Mesenchymal stem cell (in vitro differentiated cells and primary cell): ENCODE results near the gene NANOS3.

ENCODE experiments used
- DNase-seq: peaks from one replicate; pipeline ENCODE4 v3.0.0-alpha.2; 2013
- H2AFZ ChIP-seq: one replicate; pipeline ENCODE4 v1.6.1; 2013; ENCODE audit warnings: low read depth, mild to moderate bottlenecking, control low read depth, inconsistent platforms, low read length, moderate library complexity
- H2AK5ac ChIP-seq: 2 replicates; pipeline ENCODE4 v1.6.1; 2013; ENCODE audit warnings: low read length, moderate library complexity, mild to moderate bottlenecking, inconsistent platforms; ENCODE audit not compliant: severe bottlenecking
- H2BK120ac ChIP-seq: one replicate; pipeline ENCODE4 v1.6.1; 2013; ENCODE audit warnings: low read depth, mild to moderate bottlenecking, inconsistent platforms, low read length, moderate library complexity
- H2BK12ac ChIP-seq, 2 experiments: one replicate each; pipeline ENCODE4 v1.6.1; 2013; ENCODE audit warnings: inconsistent platforms in 2 of 2, low read length in 2 of 2, mild to moderate bottlenecking in 2 of 2, moderate library complexity in 2 of 2, control low read depth in 1 of 2
- H2BK15ac ChIP-seq: one replicate; pipeline ENCODE4 v1.6.1; 2013; ENCODE audit warnings: mild to moderate bottlenecking, low read depth, inconsistent platforms; ENCODE audit not compliant: poor library complexity, severe bottlenecking
- H2BK5ac ChIP-seq: 2 replicates; pipeline ENCODE4 v1.6.1; 2013; ENCODE audit warnings: low read depth, mild to moderate bottlenecking, low read length, control low read depth, inconsistent platforms; ENCODE audit not compliant: poor library complexity, severe bottlenecking
- H3K14ac ChIP-seq, 2 experiments: one replicate each; pipeline ENCODE4 v1.6.1; 2013; ENCODE audit warnings: inconsistent platforms in 2 of 2, low read length in 2 of 2, control low read depth in 1 of 2, mild to moderate bottlenecking in 1 of 2, moderate library complexity in 1 of 2
- H3K18ac ChIP-seq, 2 experiments: one replicate each; pipeline ENCODE4 v1.6.1; 2013; ENCODE audit warnings: inconsistent platforms in 2 of 2, low read length in 2 of 2, control low read depth in 1 of 2, low read depth in 1 of 2, mild to moderate bottlenecking in 1 of 2
- H3K23ac ChIP-seq, 2 experiments: one replicate each; pipeline ENCODE4 v1.6.1; 2013; ENCODE audit warnings: inconsistent platforms in 2 of 2, low read length in 2 of 2, mild to moderate bottlenecking in 2 of 2, moderate library complexity in 2 of 2, control low read depth in 1 of 2
- H3K27ac ChIP-seq: 2 replicates; pipeline ENCODE4 v1.5.1; 2013; ENCODE audit warnings: mild to moderate bottlenecking, moderate library complexity, low read length, control low read depth, inconsistent platforms; ENCODE audit not compliant: poor library complexity, severe bottlenecking
- H3K27me3 ChIP-seq, 2 experiments: 2 replicates each; pipeline versions ENCODE4 v1.6.1 to v1.7.0; 2013; ENCODE audit warnings: low read length in 2 of 2, mild to moderate bottlenecking in 2 of 2, moderate library complexity in 2 of 2, control low read depth in 1 of 2, inconsistent platforms in 1 of 2; ENCODE audit not compliant: control insufficient read depth in 1 of 2, insufficient read depth in 1 of 2
- H3K36me3 ChIP-seq, 2 experiments: 2 replicates each; pipeline versions ENCODE4 v1.6.1 to v1.7.0; 2013; ENCODE audit warnings: low read length in 2 of 2, control low read depth in 1 of 2, inconsistent platforms in 1 of 2, low read depth in 1 of 2, mild to moderate bottlenecking in 1 of 2; ENCODE audit not compliant: insufficient read depth in 2 of 2, control insufficient read depth in 1 of 2
- H3K4ac ChIP-seq, 2 experiments: one replicate each; pipeline ENCODE4 v1.6.1; 2013; ENCODE audit warnings: inconsistent platforms in 2 of 2, low read length in 2 of 2, mild to moderate bottlenecking in 2 of 2, moderate library complexity in 2 of 2, control low read depth in 1 of 2, low read depth in 1 of 2
- H3K4me1 ChIP-seq: 2 replicates; pipeline ENCODE4 v1.6.1; 2013; ENCODE audit warnings: low read depth, low read length, control low read depth; ENCODE audit not compliant: control insufficient read depth, insufficient read depth
- H3K4me2 ChIP-seq: 2 replicates; pipeline ENCODE4 v1.6.1; 2013; ENCODE audit warnings: low read length, mild to moderate bottlenecking, inconsistent platforms; ENCODE audit not compliant: poor library complexity, severe bottlenecking
- H3K4me3 ChIP-seq, 2 experiments: 2 replicates each; pipeline versions ENCODE4 v1.5.1 to v1.7.0; 2013; ENCODE audit warnings: low read length in 2 of 2, mild to moderate bottlenecking in 2 of 2, control low read depth in 1 of 2, low read depth in 1 of 2; ENCODE audit not compliant: insufficient read depth in 1 of 2
- H3K79me1 ChIP-seq: replicated peaks from 2 replicates; pipeline ENCODE4 v1.6.1; 2013; ENCODE audit warnings: mild to moderate bottlenecking, control low read depth, low read length, inconsistent platforms; ENCODE audit not compliant: poor library complexity, severe bottlenecking
- H3K9ac ChIP-seq: 2 replicates; pipeline ENCODE4 v1.7.0; 2013; ENCODE audit warnings: mild to moderate bottlenecking, low read length, moderate library complexity
- H3K9me3 ChIP-seq: 2 replicates; pipeline ENCODE4 v1.7.0; 2013; ENCODE audit warnings: mild to moderate bottlenecking, low read length; ENCODE audit not compliant: control insufficient read depth
- H4K8ac ChIP-seq: one replicate; pipeline ENCODE4 v1.6.1; 2013; ENCODE audit warnings: inconsistent platforms, mild to moderate bottlenecking, low read length, moderate library complexity
- H4K91ac ChIP-seq: one replicate; pipeline ENCODE4 v1.6.1; 2013; ENCODE audit warnings: mild to moderate bottlenecking, low read length, inconsistent platforms
- WGBS: methylation state at CpG from one replicate; pipeline ENCODE4 v1.1.7; 2013; ENCODE audit warnings: mixed read lengths; 5-methylcytosine and 5-hydroxymethylcytosine counted together

NANOS3 gene

GRCh38 chr19:13841962-13842290 is 35.0 kb upstream of the NANOS3 start:
- no peak overlapping the region for H2BK12ac ChIP-seq
- H3K4me1 ChIP-seq = peaks cover 50% of the 10 kb centered on the region
- H3K79me1 ChIP-seq = peaks cover 4% of the 10 kb centered on the region
- peak overlapping the region; percentile 95 for H3K9ac ChIP-seq
- peak overlapping the region; percentile 53 for H3K27ac ChIP-seq
- 22% methylated on average over 2 of the region's 11 CpGs for WGBS
- no peak overlapping the region for H2AK5ac ChIP-seq
- H3K4ac ChIP-seq = peak overlapping the region in 1 of 2 experiments; percentile 34
- no peak overlapping the region for H2AFZ ChIP-seq
- H4K91ac ChIP-seq = no peak overlapping the region
- peak overlapping the region; percentile 66 for H2BK15ac ChIP-seq
- no peaks in the 10 kb centered on the region for H3K9me3 ChIP-seq
- H3K14ac ChIP-seq = peak overlapping the region in 1 of 2 experiments; percentile 97
- H3K36me3 ChIP-seq = peaks cover 12 to 30% of the 10 kb centered on the region in 2 experiments
- DNase-seq = peak; percentile 68
- H3K27me3 ChIP-seq = no peaks in the 10 kb centered on the region
- peak overlapping the region; percentile 69 to 92 for H3K18ac ChIP-seq
- no peak overlapping the region for H2BK5ac ChIP-seq
- peak overlapping the region; percentile 82 to 90 for H3K4me3 ChIP-seq
- peak overlapping the region; percentile 57 for H2BK120ac ChIP-seq
- H3K4me2 ChIP-seq = peak overlapping the region; percentile 93
- peak overlapping the region in 1 of 2 experiments; percentile 66 for H3K23ac ChIP-seq
- no peak overlapping the region for H4K8ac ChIP-seq

- Histone ChIP-seq H4K91ac (peak overlapping the region; percentile 99), H3K27ac (peak overlapping the region; percentile 75), H3K79me1 (peaks cover 4% of the 10 kb centered on the region), H4K8ac (peak overlapping the region; percentile 89), H3K18ac (peak overlapping the region; percentile 95 to 99), H3K23ac (no peak overlapping the region), H2BK15ac (peak overlapping the region; percentile 82), H3K14ac (peak overlapping the region in 1 of 2 experiments; percentile 93), H2AFZ (no peak overlapping the region), H3K4me3 (peak overlapping the region; percentile 82 to 90), H2AK5ac (peak overlapping the region; percentile 97), H2BK12ac (peak overlapping the region; percentile 99), H3K4ac (peak overlapping the region; percentile 94 to 97), H3K27me3 (no peaks in the 10 kb centered on the region), H3K9ac (peak overlapping the region; percentile 97), H3K4me1 (peaks cover 50% of the 10 kb centered on the region), H3K36me3 (peaks cover 10 to 27% of the 10 kb centered on the region in 2 experiments), H3K9me3 (no peaks in the 10 kb centered on the region), H2BK5ac (peak overlapping the region; percentile 87), H3K4me2 (peak overlapping the region; percentile 93), H2BK120ac (peak overlapping the region; percentile 100)
- peak; percentile 87 for DNase-seq
- under 1% methylated on average over 32 of the region's 95 CpGs for WGBS
Observed at GRCh38 chr19:13842291-13843103, 34.4 kb upstream of the NANOS3 start.

- peak overlapping the region in 1 of 2 experiments; percentile 87 for H3K14ac ChIP-seq
- no peak overlapping the region for H3K23ac ChIP-seq
- peak overlapping the region; percentile 97 for H3K9ac ChIP-seq
- peak overlapping the region; percentile 47 to 79 for H3K4me3 ChIP-seq
- H3K27me3 ChIP-seq = no peaks in the 10 kb centered on the region
- no peaks in the 10 kb centered on the region for H3K9me3 ChIP-seq
- peaks cover 7 to 23% of the 10 kb centered on the region in 2 experiments for H3K36me3 ChIP-seq
- H3K18ac ChIP-seq = peak overlapping the region; percentile 95 to 99
- peak overlapping the region; percentile 75 for H3K27ac ChIP-seq
- H2BK12ac ChIP-seq = peak overlapping the region; percentile 99
- peak overlapping the region; percentile 83 for H3K4me2 ChIP-seq
- peak overlapping the region; percentile 97 for H2AK5ac ChIP-seq
- H3K4me1 ChIP-seq = peaks cover 50% of the 10 kb centered on the region
- H2BK5ac ChIP-seq = peak overlapping the region; percentile 69
- H3K4ac ChIP-seq = peak overlapping the region; percentile 94 to 97
- H3K79me1 ChIP-seq = peaks cover 4% of the 10 kb centered on the region
- WGBS = 39% methylated on average over 22 of the region's 24 CpGs
- H4K8ac ChIP-seq = peak overlapping the region; percentile 89
- H2BK120ac ChIP-seq = peak overlapping the region; percentile 100
- H2AFZ ChIP-seq = no peak overlapping the region
- DNase-seq = peak; percentile 86
- peak overlapping the region; percentile 99 for H4K91ac ChIP-seq
- peak overlapping the region; percentile 82 for H2BK15ac ChIP-seq
Observed at GRCh38 chr19:13843104-13843921, 33.6 kb upstream of the NANOS3 start.
